ENCODE measurements around the gene RAP1GDS1. TPM values are rescaled to one million over a fixed set of nuclear protein-coding genes. Genes with fewer than 3 reads are reported as not detected.

RAP1GDS1 gene
- total RNA-seq, 1 experiment from 2014 or later = 40.8 TPM

- POLR2A ChIA-PET = no interaction called here
- Histone ChIP-seq H3K27ac (ENCODE audit: low read depth, low read length) (no peak overlapping the region), H3K4me2 (ENCODE audit: low read length) (no peak overlapping the region), H2AFZ (ENCODE audit: low read depth, low read length, poor library complexity, severe bottlenecking) (no peak overlapping the region), H3K9ac (ENCODE audit: low read length) (no peak overlapping the region), H3K9me2 (ENCODE audit: insufficient read depth) (no peaks in the 10 kb centered on the region), H3K4me3 (replicated peaks in 1 of 2; ENCODE audit: low read depth in 1 of 2, low read length in 2 of 2) (no peak overlapping the region), H3K36me3 (ENCODE audit: control insufficient read depth in 1 of 2, insufficient read depth in 2 of 2, low read length in 2 of 2) (peaks cover 0 to 7% of the 10 kb centered on the region in 2 experiments; a peak in 1 of 4 replicates), H3K27me3 (ENCODE audit: insufficient read depth, low read length) (no peaks in the 10 kb centered on the region), H3K4me1 (ENCODE audit: control insufficient read depth in 1 of 2, insufficient read depth in 2 of 2, low read length in 2 of 2) (no peaks in the 10 kb centered on the region), H4K20me1 (ENCODE audit: insufficient read depth) (no peaks in the 10 kb centered on the region), H3K9me3 (ENCODE audit: control insufficient read depth in 1 of 2, insufficient read depth in 1 of 2, low read depth in 1 of 2, low read length in 2 of 2) (no peaks in the 10 kb centered on the region), H3K79me2 (ENCODE audit: insufficient read depth, low read length) (no peaks in the 10 kb centered on the region)
- CTCF ChIA-PET = no interaction called here
- no peak for TF ChIP-seq EGR1 (IDR thresholded peaks at IDR 0.05; ENCODE audit: low read depth)
- no peak for TF ChIP-seq CEBPB (IDR thresholded peaks at IDR 0.05; ENCODE audit: low read depth)
- no peak for TF ChIP-seq ATF3 (IDR thresholded peaks at IDR 0.05)
- TF ChIP-seq CTCF (IDR thresholded peaks at IDR 0.05 in 2 of 3, conservative IDR thresholded peaks at IDR 0.05 in 1 of 3; ENCODE audit: borderline replicate concordance in 1 of 3, insufficient read depth in 1 of 3, low read depth in 2 of 3, low read length in 2 of 3) = no peak
- no peak for TF ChIP-seq JUND (IDR thresholded peaks at IDR 0.05)
- no peak for TF ChIP-seq RAD21 (IDR thresholded peaks at IDR 0.05; ENCODE audit: low read depth)
- TF ChIP-seq ZFX (IDR thresholded peaks at IDR 0.05) = no peak
- TF ChIP-seq ELF1 (IDR thresholded peaks at IDR 0.05; ENCODE audit: borderline replicate concordance, low read depth) = no peak
- TF ChIP-seq REST (IDR thresholded peaks at IDR 0.05; ENCODE audit: low read depth) = no peak
- no peak for TF ChIP-seq TCF7L2 (IDR thresholded peaks at IDR 0.05; ENCODE audit: borderline replicate concordance, extremely low read depth, insufficient read depth, insufficient read length)
- TF ChIP-seq CBX3 (IDR thresholded peaks at IDR 0.05; ENCODE audit: low read depth) = no peak
- TF ChIP-seq FOSL1 (IDR thresholded peaks at IDR 0.05; ENCODE audit: low read depth) = no peak
- TF ChIP-seq SRF (IDR thresholded peaks at IDR 0.05; ENCODE audit: low read depth) = no peak
- no peak for TF ChIP-seq SIN3A (IDR thresholded peaks at IDR 0.05; ENCODE audit: low read depth)
- TF ChIP-seq YY1 (IDR thresholded peaks at IDR 0.05; ENCODE audit: extremely low read depth, insufficient replicate concordance, low read depth, low read length) = no peak
- TF ChIP-seq ZBTB33 (IDR thresholded peaks at IDR 0.05; ENCODE audit: extremely low read depth, insufficient replicate concordance, low read length) = no peak
- TF ChIP-seq ZNF274 (IDR thresholded peaks at IDR 0.05; ENCODE audit: low read depth, low read length) = no peak
- no peak for TF ChIP-seq EZH2phosphoT487 (IDR thresholded peaks at IDR 0.05; ENCODE audit: borderline replicate concordance)
- TF ChIP-seq POLR2AphosphoS5 (IDR thresholded peaks at IDR 0.05; ENCODE audit: low read depth, low read length) = no peak
- TF ChIP-seq MAX (IDR thresholded peaks at IDR 0.05) = no peak
- intact Hi-C loops (cut with micrococcal nuclease) = no loop called here
- DNase-seq (ENCODE audit: low read depth, low spot score) (no peak), ATAC-seq (no peak)
- RAD21 ChIA-PET (ENCODE audit: low non-redundant PET in 1 of 2, low total read pairs in 2 of 2, uncharacterized antibody in 2 of 2, unreplicated experiment in 2 of 2) = no interaction called here
- no TSS peak for BruUV-seq (replicated peaks)
Observed at GRCh38 chr4:98444371-98444770, 183.2 kb downstream of the RAP1GDS1 start.
